HepG2 (cell line): ENCODE data around the gene CENPB. TPM values are rescaled to one million over a fixed set of nuclear protein-coding genes. Genes with fewer than 3 reads are reported as not detected.

Source experiments
- AGO2 ChIP-seq: fragments of 200-400 bp; formaldehyde crosslinking; optimal IDR thresholded peaks from 2 replicates; pipeline ENCODE3; 2017; ENCODE audit warnings: mild to moderate bottlenecking, low read depth, low read length, moderate library complexity
- ARNT2 ChIP-seq: sonication (generic); formaldehyde crosslinking; IDR thresholded peaks from 2 replicates; pipeline ENCODE4 v1.8.0; 2022; ENCODE audit warnings: mild to moderate bottlenecking, low read depth, missing genetic modification reagents, moderate library complexity
- FOSL1 ChIP-seq: sonication (generic); formaldehyde crosslinking; IDR thresholded peaks from 2 replicates; pipeline ENCODE4 v1.9.0; 2021; ENCODE audit warnings: missing genetic modification reagents, borderline replicate concordance
- HDAC1 ChIP-seq: sonication (generic); formaldehyde crosslinking; IDR thresholded peaks from 2 replicates; pipeline ENCODE4 v1.5.1; 2020; ENCODE audit warnings: mild to moderate bottlenecking, missing genetic modification reagents
- HHEX ChIP-seq: IDR thresholded peaks from 2 replicates; pipeline ENCODE4 v1.6.1; 2016; ENCODE audit warnings: control low read depth
- KLF9 ChIP-seq: IDR thresholded peaks from 2 replicates; pipeline ENCODE4 v1.6.1; 2016; ENCODE audit warnings: low read depth
- MTF1 ChIP-seq: sonication (generic); formaldehyde crosslinking; IDR thresholded peaks from 2 replicates; pipeline ENCODE4 v1.5.0; 2020; ENCODE audit warnings: missing genetic modification reagents
- PHF5A ChIP-seq: IDR thresholded peaks from one replicate; pipeline ENCODE4 v1.6.1; 2018; ENCODE audit warnings: low read depth, missing genetic modification reagents; ENCODE audit not compliant: unreplicated experiment
- POLR2AphosphoS5 ChIP-seq: IDR thresholded peaks from 2 replicates; pipeline ENCODE4 v1.6.1; 2012; ENCODE audit warnings: low read depth, low read length
- RBFOX2 ChIP-seq: fragments of 200-400 bp; formaldehyde crosslinking; IDR thresholded peaks from 2 replicates; pipeline ENCODE4 v1.6.1; 2017; ENCODE audit warnings: low read depth, mild to moderate bottlenecking, low read length
- RBM22 ChIP-seq: fragments of 200-400 bp; formaldehyde crosslinking; optimal IDR thresholded peaks from 2 replicates; pipeline ENCODE3; 2017; ENCODE audit warnings: mild to moderate bottlenecking, low read length, moderate library complexity
- RFX5 ChIP-seq: IDR thresholded peaks from 2 replicates; pipeline ENCODE4 v1.6.1; 2011; ENCODE audit warnings: low read depth, low read length, improper control_type of control experiment
- RXRA ChIP-seq: sonication (generic); formaldehyde crosslinking; IDR thresholded peaks from 2 replicates; pipeline ENCODE4 v1.5.1; 2020; ENCODE audit warnings: missing genetic modification reagents
- ZC3H4 ChIP-seq: sonication (generic); formaldehyde crosslinking; IDR thresholded peaks from 2 replicates; pipeline ENCODE4 v1.4.0; 2020; ENCODE audit warnings: missing genetic modification reagents, borderline replicate concordance
- ZNF3 ChIP-seq: IDR thresholded peaks from 2 replicates; pipeline ENCODE4 v1.7.0; 2017; ENCODE audit warnings: inconsistent platforms
- ZNF431 ChIP-seq: sonication (generic); formaldehyde crosslinking; IDR thresholded peaks from 2 replicates; pipeline ENCODE4 v1.9.0; 2022; ENCODE audit warnings: missing genetic modification reagents, low read depth, mild to moderate bottlenecking, borderline replicate concordance
- ZNF547 ChIP-seq: sonication (generic); formaldehyde crosslinking; IDR thresholded peaks from 2 replicates; pipeline ENCODE4 v1.5.1; 2020; ENCODE audit warnings: mild to moderate bottlenecking, missing genetic modification reagents
- ZNF607 ChIP-seq: sonication (generic); formaldehyde crosslinking; IDR thresholded peaks from 2 replicates; pipeline ENCODE4 v1.5.1; 2020; ENCODE audit warnings: missing genetic modification reagents, mild to moderate bottlenecking, borderline replicate concordance
- ZSCAN9 ChIP-seq: IDR thresholded peaks from 2 replicates; pipeline ENCODE4 v1.6.1; 2016; ENCODE audit warnings: borderline replicate concordance
- polyA plus RNA-seq, 8 experiments: library from polyadenylated mRNA; depleted of rRNA in 3 of 8; stranded (reverse) in 7 of 8; unstranded in 1 of 8; fragments of >200 nt; fragmentation: Illumina TruSeq in 4 of 8; extraction: Trizol in 4 of 8; gene quantifications; 2 replicates each; pipeline versions ENCODE4 v1.2.1 to v1.2.3, GENCODE V29; 2011 to 2016; ENCODE audit warnings: low read depth in 4 of 8, missing spikeins in 1 of 8, mixed read lengths in 1 of 8; ENCODE audit not compliant: insufficient read depth in 1 of 8
- total RNA-seq, 5 experiments: library from RNA; depleted of rRNA; stranded (reverse); fragments of >200 nt; fragmentation: Illumina TruSeq; extraction: Trizol; gene quantifications; 2 replicates each; pipeline ENCODE4 v1.2.3, GENCODE V29; 2016; ENCODE audit warnings: low read depth in 1 of 5
- TF ChIP-seq, protein P1 (sequence below): sonication (generic); formaldehyde crosslinking; IDR thresholded peaks from 2 replicates; pipeline ENCODE4 v1.4.0; 2020; ENCODE audit warnings: missing genetic modification reagents, mild to moderate bottlenecking, borderline replicate concordance
- TF ChIP-seq, protein P2 (sequence below): sonication (generic); formaldehyde crosslinking; IDR thresholded peaks from 2 replicates; pipeline ENCODE4 v1.9.0; 2021; ENCODE audit warnings: missing genetic modification reagents, mild to moderate bottlenecking, borderline replicate concordance
- TF ChIP-seq, protein P3 (sequence below): IDR thresholded peaks from 2 replicates; pipeline ENCODE4 v1.6.1; 2018; ENCODE audit warnings: missing genetic modification reagents, mild to moderate bottlenecking, missing compliant biosample characterization
- TF ChIP-seq, protein P4 (sequence below): sonication (generic); formaldehyde crosslinking; IDR thresholded peaks from 2 replicates; pipeline ENCODE4 v1.4.0; 2020; ENCODE audit warnings: missing genetic modification reagents
- TF ChIP-seq, protein P5 (sequence below): sonication (generic); formaldehyde crosslinking; IDR thresholded peaks from 2 replicates; pipeline ENCODE4 v1.4.0; 2020; ENCODE audit warnings: missing genetic modification reagents

CENPB gene
- total and polyA plus RNA-seq, 2 of the 13 experiments (the other 11 are each of a cell fraction or from before 2014, with no cell fraction given), result 10.4 to 54.5 TPM

DNA sequence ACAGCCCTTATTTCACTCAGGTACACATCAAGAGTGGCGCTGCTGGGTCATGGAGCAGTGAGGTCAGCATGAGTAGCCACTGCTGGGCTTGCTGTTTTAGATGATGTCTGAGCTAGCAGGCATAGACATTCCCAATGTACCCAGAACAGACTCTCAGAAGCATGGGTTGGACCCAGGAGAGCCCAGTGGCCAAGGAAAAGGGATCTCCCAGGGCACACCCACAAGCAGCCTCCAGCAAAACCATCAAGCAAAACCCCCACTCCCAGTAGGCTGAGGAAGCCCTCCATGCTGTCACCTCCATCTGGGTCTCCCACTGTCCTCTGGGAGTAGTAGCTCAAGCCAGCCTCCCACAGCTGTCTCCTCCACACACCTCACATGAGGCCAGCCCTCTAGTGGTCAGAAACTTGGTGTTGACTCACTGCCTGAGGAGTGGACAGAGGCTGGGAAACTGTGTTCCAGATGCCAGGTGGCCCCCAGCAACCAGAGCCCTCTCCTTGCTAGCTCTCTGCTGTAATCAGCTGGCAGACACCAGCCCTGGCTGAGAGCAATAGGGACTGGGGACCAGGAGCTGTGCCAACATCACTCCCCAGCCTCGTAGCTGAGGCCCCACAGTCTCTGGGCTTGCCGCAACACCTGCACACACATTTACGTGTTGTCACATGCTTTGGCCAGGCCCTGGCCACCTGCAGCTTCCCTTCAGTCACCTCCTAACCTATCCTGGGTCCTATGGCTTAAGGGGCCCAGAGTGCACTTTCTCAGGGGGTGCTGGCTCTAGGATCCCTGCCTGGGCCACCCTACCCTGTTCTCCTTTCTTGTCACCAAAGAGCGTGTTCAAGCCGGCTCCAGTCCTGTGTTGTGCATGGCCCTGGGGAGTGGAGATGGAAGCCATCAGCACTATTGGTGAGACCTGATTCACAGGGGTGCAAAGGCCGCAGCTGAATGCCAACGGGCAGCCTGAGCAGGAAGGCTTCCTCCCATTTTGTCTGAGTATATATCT, 31.9 kb upstream of the CENPB start (continued):
- TF ChIP-seq RXRA (CRISPR knock-in tag) (peak; percentile 34; the same call in 1 of the 2 replicates), ZNF3 (CRISPR knock-in tag) (no peak), ZNF607 (CRISPR knock-in tag) (peak; percentile 85), PHF5A (CRISPR knock-in tag) (peak; percentile 73), HDAC1 (CRISPR knock-in tag) (peak; percentile 46; the same call in 1 of the 2 replicates), KLF9 (CRISPR knock-in tag) (no peak), AGO2 (no peak), MTF1 (no peak), ZNF547 (CRISPR knock-in tag) (peak; percentile 91), FOSL1 (CRISPR knock-in tag) (no peak), RFX5 (no peak), ZNF431 (CRISPR knock-in tag) (no peak), ARNT2 (peak; percentile 52; the same call in 1 of the 2 replicates), HHEX (peak; percentile 58; the same call in 1 of the 2 replicates), RBFOX2 (no peak), ZC3H4 (CRISPR knock-in tag) (no peak), POLR2AphosphoS5 (peak; percentile 50), ZSCAN9 (CRISPR knock-in tag) (peak; percentile 94; the same call in 1 of the 2 replicates), RBM22 (no peak)
- TF ChIP-seq, protein P1, sequence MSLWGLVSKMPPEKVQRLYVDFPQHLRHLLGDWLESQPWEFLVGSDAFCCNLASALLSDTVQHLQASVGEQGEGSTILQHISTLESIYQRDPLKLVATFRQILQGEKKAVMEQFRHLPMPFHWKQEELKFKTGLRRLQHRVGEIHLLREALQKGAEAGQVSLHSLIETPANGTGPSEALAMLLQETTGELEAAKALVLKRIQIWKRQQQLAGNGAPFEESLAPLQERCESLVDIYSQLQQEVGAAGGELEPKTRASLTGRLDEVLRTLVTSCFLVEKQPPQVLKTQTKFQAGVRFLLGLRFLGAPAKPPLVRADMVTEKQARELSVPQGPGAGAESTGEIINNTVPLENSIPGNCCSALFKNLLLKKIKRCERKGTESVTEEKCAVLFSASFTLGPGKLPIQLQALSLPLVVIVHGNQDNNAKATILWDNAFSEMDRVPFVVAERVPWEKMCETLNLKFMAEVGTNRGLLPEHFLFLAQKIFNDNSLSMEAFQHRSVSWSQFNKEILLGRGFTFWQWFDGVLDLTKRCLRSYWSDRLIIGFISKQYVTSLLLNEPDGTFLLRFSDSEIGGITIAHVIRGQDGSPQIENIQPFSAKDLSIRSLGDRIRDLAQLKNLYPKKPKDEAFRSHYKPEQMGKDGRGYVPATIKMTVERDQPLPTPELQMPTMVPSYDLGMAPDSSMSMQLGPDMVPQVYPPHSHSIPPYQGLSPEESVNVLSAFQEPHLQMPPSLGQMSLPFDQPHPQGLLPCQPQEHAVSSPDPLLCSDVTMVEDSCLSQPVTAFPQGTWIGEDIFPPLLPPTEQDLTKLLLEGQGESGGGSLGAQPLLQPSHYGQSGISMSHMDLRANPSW (CRISPR knock-in tag), result peak; percentile 51; the same call in 1 of the 2 replicates
- TF ChIP-seq, protein P2, sequence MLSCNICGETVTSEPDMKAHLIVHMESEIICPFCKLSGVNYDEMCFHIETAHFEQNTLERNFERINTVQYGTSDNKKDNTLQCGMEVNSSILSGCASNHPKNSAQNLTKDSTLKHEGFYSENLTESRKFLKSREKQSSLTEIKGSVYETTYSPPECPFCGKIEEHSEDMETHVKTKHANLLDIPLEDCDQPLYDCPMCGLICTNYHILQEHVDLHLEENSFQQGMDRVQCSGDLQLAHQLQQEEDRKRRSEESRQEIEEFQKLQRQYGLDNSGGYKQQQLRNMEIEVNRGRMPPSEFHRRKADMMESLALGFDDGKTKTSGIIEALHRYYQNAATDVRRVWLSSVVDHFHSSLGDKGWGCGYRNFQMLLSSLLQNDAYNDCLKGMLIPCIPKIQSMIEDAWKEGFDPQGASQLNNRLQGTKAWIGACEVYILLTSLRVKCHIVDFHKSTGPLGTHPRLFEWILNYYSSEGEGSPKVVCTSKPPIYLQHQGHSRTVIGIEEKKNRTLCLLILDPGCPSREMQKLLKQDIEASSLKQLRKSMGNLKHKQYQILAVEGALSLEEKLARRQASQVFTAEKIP (CRISPR knock-in tag), result no peak
- TF ChIP-seq, protein P3, sequence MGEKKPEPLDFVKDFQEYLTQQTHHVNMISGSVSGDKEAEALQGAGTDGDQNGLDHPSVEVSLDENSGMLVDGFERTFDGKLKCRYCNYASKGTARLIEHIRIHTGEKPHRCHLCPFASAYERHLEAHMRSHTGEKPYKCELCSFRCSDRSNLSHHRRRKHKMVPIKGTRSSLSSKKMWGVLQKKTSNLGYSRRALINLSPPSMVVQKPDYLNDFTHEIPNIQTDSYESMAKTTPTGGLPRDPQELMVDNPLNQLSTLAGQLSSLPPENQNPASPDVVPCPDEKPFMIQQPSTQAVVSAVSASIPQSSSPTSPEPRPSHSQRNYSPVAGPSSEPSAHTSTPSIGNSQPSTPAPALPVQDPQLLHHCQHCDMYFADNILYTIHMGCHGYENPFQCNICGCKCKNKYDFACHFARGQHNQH, result peak; percentile 89
- TF ChIP-seq, protein P4, sequence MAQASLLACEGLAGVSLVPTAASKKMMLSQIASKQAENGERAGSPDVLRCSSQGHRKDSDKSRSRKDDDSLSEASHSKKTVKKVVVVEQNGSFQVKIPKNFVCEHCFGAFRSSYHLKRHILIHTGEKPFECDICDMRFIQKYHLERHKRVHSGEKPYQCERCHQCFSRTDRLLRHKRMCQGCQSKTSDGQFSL (CRISPR knock-in tag), result no peak
- TF ChIP-seq, protein P5, sequence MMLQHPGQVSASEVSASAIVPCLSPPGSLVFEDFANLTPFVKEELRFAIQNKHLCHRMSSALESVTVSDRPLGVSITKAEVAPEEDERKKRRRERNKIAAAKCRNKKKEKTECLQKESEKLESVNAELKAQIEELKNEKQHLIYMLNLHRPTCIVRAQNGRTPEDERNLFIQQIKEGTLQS (CRISPR knock-in tag), result peak; percentile 52; the same call in 1 of the 2 replicates
